Ishikawa (cell line): Measurements from ENCODE around the gene SBNO1.
A peak's percentile ranks its signal among the peaks of the same experiment; 100 is the strongest.

Experiments used
- CEBPB ChIP-seq: IDR thresholded peaks from 2 replicates; pipeline ENCODE4 v1.6.1; 2012
- RAD21 ChIP-seq: IDR thresholded peaks from 2 replicates; pipeline ENCODE4 v1.6.1; 2012; ENCODE audit warnings: low read depth

- TF ChIP-seq RAD21 (peak; percentile 37), CEBPB (no peak)
Measured at GRCh38 chr12:123365025-123365917, 624 bp upstream of the SBNO1 start.
